H54 (cell line): ENCODE data around the gene NUBPL.
"Not testable (repeated sequence)": the region's sequence is repeated elsewhere in the genome, so short reads cannot be mapped to it uniquely, and the experiment has no call there.

Experiments used
- DNase-seq: peaks from one replicate; pipeline ENCODE4 v3.0.0; 2011; ENCODE audit warnings: low spot score, mixed read lengths; ENCODE audit not compliant: insufficient read length
- FAIRE-seq: peaks from 3 replicates; lab custom pipeline; 2011; peaks lifted over from hg19 to GRCh38; lab: Jason Lieb, UNC
- POLR2A ChIP-seq: IDR thresholded peaks from 2 replicates; pipeline ENCODE4 v1.6.1; 2011; ENCODE audit warnings: low read depth, mild to moderate bottlenecking, low read length

NUBPL gene

DNA sequence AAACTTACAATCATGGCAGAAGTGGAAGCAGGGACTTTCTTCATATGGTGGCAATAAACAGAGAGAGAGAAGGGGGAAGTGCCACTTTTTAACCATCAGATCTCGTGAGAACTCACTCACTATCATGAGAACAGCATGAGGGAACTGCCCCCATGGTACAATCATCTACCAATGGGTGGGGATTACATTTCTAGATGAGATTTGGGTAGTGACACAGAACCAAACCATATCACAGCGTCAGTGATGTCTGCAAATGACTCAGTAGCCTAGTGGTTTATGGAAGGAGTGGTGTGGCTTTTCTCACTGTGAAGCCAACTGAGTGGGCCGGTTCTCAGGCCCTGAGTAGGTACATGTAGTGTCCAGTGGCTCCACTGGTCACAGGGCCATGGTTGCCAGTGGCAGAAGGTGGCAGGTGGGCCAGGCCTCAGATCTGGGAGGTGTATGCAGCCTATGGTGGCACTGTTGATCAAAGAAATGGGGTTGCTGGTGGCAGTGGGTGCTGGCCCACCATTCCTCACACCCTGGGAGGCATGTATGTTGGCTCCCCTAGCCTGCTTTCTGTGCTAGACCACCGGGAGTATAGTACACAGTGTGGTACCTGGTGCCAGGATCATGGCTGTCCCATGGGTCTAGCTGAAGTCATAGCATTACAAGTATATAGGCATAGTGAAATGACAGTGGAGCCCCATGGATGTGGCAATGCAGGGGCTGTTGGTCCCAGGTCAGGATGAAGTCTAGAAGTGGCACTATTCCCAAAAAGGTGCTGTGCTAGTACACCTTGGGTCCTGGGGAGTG is 191.9 kb downstream of the NUBPL start:
- no peak for TF ChIP-seq POLR2A
- no peak for FAIRE-seq
- no peak for DNase-seq

DNA sequence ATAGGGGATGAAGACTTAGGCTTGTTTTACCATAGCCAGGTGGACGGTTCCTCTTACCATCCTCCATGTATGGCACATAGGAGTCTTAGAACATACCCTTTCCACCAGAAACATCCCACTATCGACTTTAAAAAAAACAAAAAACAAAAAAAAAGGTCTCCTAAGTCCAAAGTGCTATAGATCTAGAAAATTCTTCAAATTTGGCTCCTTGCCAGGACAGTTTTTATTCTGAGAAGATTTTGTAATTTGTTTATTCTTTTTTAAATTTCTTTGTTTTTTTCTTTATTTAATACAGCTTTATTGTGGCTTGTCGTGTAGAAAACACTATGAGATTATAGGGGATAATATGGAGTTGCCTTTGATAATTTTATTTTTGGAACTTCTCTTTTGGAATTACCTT is 197.7 kb downstream of the NUBPL start:
- TF ChIP-seq POLR2A: no peak
- DNase-seq (no peak), FAIRE-seq (no peak)

DNA sequence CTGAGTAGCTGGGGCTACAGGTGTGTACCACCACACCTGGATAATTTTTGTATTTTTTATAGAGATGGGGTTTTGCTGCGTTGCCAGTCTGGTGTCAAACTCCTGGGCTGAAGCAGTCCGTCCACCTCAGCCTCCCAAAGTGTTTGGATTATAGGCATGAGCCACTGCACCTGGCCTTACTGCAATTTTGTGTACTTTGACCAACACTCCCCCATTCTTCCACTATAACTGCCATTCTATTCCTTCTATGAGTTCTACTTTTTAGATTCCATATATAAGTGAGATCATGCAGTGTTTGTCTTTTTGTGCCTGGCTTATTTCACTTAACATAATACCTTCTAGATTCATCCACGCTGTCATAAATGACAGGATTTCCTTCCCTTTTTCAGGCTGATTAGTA is 199.1 kb downstream of the NUBPL start:
- FAIRE-seq: no peak
- no peak for TF ChIP-seq POLR2A
- DNase-seq: no peak

DNA sequence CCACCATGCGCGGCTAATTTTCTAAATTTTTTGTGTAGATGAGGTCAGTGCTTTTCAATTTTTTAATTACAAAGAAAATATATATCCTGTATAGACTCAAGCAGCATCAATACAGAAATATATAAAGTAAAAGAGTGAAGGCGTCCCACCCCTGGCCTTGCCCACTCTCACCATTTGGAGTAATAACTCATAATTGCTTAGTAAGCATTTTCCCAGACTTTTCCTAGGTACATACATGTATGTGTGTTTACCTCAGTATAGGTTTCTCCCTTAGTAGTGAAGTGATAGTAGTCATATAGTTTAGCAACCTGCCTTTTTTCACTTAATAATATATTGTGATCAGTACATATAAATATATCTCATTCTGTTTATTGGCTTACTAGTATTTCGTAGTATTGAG is 200.1 kb downstream of the NUBPL start:
- FAIRE-seq: no peak
- no peak for DNase-seq
- no peak for TF ChIP-seq POLR2A

DNA sequence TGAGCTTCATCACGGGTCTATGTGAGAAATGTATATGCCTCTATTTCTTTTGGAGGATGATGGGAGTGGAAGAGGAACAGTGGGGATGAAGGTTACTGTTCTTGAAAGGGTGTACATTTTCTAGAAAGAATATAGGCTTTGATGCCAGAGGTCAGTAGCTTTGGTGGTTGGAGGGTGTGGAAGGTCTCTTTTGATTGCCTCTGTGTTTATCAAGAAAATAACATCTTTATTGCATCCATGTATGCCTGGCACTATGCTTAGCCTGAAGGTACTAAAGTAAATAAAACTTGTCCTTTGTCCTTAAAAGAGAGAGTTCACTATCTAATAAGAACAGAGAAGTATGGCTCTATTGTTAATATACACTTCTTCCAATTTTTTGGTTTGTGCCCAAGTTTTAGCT is 201.8 kb downstream of the NUBPL start:
- no peak for TF ChIP-seq POLR2A
- FAIRE-seq: no peak
- DNase-seq: no peak

DNA sequence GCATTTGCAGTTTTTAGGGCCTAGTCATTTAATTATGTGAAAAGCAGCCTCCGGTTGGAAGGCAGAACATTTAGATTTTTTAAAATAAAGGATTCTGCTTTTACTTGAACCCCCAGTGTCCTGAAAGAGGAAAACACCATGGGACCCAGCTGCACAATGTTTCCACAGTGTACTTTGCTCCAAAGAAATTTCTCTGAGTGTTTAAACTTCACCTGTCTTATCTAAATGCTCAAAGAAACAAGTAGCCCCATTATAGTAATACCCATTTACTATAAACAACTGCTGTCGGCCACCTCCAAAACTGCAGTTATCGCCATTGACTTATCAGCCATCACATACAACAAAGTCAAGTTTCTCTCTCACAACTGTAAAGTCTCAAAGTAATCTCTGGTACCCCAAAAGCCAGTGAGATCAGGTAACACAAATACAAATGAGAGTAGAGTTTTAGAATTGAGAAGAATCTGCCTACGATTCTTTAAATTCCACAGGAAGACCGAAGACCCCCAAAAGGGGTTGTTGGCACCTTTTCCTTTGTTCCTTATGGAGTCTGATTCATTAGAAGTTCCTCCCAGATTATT is 205.2 kb downstream of the NUBPL start:
- no peak for TF ChIP-seq POLR2A
- FAIRE-seq (no peak), DNase-seq (no peak)

DNA sequence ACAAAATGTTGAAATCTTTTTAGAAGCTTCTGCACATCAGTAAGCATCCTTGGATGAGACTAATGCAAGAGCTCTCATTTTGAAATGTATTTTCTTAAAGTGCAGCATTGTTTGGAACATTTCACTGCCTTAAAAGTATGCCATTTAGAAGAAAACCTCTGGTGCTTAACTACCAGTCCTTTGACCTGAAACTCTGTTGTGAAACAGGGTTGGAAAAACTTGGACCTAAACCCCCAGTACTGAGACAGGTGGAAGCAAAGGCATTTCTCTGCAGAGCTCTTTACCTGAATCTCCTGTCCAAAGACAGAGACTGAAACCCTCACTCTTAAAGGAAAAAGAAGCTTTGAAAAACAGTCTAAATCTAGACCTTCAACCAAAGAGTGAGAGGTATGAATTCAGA is 207.2 kb downstream of the NUBPL start:
- no peak for FAIRE-seq
- no peak for TF ChIP-seq POLR2A
- DNase-seq: no peak

DNA sequence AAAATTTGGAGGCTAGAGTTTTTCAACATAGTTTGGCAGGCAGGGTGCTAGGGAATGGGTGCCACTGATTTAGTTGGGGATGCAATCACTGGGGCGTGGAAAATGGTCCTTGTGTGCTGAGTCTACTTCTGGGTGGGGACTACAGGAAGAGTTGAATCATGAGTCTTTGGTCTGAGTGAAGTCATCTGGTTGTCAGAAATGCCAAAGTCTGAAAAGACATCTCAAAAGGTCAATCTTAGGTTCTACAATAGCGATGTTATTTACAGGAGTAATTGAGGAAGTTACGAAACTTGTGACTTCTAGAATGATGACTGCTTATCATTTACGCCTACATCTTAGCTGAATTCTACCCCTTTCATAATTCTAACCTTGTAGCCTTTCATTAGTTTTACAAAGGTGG is 209.1 kb downstream of the NUBPL start:
- FAIRE-seq: no peak
- DNase-seq: no peak
- no peak for TF ChIP-seq POLR2A

DNA sequence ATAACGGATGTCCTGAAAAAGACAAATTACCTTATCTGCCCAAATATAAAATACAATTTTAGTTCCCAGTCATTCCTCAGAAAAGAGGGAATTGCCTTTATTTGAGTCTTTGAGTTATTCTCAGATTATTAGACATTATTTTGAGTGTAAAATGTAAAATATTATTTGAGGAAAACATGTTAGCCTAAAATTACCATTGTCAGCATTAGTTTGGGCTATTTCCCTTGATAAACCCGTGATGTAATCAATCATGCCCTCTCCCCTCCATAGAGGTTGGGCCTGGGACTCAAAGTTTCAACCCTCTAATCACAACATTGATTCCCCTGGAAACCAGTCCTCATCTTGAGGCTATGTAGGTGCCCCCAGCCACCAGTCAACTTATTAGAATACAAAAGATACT is 213.4 kb downstream of the NUBPL start:
- DNase-seq: no peak
- no peak for TF ChIP-seq POLR2A
- FAIRE-seq: no peak

DNA sequence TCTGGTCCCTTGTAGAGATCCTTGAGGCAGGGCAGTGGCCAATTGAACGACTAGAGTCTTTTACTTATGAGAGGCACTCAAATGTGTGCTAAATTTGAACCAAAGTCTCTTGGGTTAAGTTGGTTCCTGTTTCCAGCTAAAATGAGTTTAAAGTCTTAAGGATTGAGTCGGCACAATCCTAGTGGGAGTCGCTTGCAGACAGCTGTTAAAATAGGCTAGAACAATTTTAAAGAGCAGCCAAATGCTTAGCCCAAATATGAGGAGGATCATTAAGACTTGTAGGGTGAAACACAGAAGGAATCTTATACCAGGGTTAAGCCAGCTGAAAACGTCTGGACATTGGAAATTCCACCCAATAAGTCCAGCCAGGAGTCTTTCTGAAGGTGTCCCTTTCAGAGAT is 216.1 kb downstream of the NUBPL start:
- DNase-seq: no peak
- no peak for FAIRE-seq
- no peak for TF ChIP-seq POLR2A

DNA sequence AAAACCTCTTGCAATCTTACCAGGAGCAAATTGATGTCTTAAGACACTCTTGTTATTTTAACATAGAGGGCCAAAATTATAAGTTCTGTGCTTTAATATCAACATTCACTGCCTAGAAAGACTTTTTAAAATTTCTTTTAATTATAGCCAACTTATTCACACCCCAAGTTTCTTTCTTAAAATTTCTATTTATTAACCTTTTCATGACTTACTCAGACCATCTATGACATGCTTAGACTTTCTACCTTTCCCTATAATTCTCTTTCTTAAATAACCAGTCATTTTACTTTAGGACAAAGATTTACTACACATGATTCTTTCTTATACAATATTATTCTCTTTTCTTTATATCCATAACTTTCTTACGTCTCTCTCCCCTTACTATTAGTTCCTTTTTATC is 220.4 kb downstream of the NUBPL start:
- FAIRE-seq (no peak), DNase-seq (no peak)
- TF ChIP-seq POLR2A: no peak

DNA sequence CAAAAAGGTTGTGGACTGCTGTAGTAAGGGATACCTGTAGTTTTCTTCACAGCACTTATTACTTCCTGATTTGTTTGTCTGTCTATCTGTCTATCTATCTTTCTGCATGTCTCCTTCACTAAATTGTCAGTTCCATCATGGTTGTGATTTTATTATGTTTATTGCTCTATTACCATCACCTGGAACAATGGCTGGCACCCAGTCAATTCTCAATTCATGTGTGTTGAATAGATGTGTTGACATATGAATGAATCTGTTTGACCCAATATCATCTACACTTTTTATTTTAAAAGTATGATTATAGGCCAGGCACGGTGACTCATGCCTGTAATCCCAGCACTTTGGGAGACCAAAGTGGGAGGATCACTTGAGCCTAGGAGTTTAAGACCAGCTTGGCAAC is 224.4 kb downstream of the NUBPL start:
- no peak for FAIRE-seq
- DNase-seq: no peak
- no peak for TF ChIP-seq POLR2A

DNA sequence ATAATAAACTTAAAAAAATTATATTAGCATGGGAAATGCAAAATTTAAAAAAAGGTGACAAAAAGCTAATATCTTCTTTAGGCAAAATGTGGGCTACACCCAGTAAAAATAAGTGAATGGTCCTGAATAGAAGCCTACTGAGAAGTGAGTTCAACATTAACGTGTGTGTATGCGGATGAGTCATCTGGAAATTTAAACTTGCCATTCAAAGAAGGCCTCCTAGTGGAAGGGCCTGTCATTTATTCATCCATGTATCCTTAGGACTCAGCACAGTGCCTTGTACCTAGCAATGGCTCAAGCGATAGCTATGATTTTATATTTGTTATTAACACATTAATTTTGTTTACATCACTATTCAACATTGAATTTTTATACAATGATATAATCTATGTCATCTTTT is 226.2 kb downstream of the NUBPL start:
- TF ChIP-seq POLR2A: no peak
- FAIRE-seq (no peak), DNase-seq (no peak)

DNA sequence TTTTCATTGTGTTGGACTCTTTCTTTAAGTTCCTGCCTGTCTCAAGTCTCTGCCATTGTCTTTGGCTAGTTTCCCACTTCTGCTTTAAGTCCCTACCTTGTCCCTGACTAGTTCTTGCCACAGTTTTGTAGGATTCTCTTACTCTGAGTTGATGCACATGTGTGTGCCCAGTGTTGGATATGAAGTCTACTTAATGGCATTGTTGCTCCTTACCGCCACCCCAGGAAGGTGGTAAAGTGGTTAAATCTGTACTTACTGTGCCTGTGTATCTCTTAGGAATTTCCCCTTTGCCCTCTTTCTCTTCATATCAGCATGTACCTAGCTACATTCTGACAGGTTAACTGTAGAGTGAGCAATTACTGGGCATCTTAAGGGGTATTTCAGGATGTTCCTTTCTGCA is 227.1 kb downstream of the NUBPL start:
- FAIRE-seq: no peak
- no peak for DNase-seq
- TF ChIP-seq POLR2A: no peak

DNA sequence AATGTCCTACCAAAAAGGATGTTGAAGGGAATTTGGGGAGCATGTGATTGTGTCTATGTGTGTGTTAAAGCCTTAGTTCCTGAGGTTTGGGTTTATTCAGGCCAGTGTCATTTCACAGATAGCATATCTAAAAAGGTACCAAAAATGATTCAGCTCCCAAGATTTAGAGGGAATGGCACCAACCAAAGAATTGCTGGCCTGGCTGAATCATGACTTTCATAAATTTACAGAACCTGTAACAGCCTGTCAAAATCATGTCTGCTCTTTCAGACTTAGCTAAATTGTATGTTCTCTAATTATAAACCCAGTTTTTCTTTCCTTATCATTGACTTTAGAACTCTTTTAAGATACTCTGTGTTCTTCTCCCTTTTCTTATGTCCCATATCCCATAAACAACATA is 231.5 kb downstream of the NUBPL start:
- no peak for FAIRE-seq
- no peak for DNase-seq
- no peak for TF ChIP-seq POLR2A

DNA sequence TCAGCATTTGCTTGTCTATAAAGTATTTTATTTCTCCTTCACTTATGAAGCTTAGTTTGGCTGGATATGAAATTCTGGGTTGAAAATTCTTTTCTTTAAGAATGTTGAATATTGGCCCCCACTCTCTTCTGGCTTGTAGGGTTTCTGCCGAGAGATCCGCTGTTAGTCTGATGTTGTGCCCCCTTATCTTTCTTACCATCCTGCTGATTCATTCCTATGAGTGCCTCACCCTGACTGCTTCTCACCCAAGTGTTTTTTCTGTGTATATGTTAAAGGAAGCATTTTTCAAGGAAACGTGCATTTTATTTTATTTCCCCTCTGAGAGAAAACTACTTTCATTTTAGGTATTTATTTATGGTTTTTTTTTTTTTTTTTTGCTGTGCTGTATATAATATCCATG is 236.7 kb downstream of the NUBPL start:
- not testable (repeated sequence) for DNase-seq, FAIRE-seq
